H1 (cell line): ENCODE data around the gene CLCN3. TPM values are rescaled to one million over a fixed set of nuclear protein-coding genes. Genes with fewer than 3 reads are reported as not detected.

ENCODE experiments used
- CEBPB ChIP-seq: IDR thresholded peaks from 2 replicates; pipeline ENCODE4 v1.6.1; 2012; ENCODE audit warnings: low read depth, low read length
- CTBP2 ChIP-seq: IDR thresholded peaks from 2 replicates; pipeline ENCODE4 v1.7.0; 2011; ENCODE audit warnings: borderline replicate concordance, mild to moderate bottlenecking, moderate library complexity, mixed read lengths, low read length; ENCODE audit not compliant: insufficient read depth, insufficient read length
- EGR1 ChIP-seq: IDR thresholded peaks from 2 replicates; pipeline ENCODE4 v1.6.1; 2011; ENCODE audit warnings: low read depth, low read length, borderline replicate concordance
- FOSL1 ChIP-seq: IDR thresholded peaks from 2 replicates; pipeline ENCODE4 v1.6.1; 2011; ENCODE audit warnings: mild to moderate bottlenecking, low read depth, low read length, moderate library complexity; ENCODE audit not compliant: insufficient read depth
- GABPA ChIP-seq: IDR thresholded peaks from 2 replicates; pipeline ENCODE4 v1.6.1; 2011; ENCODE audit warnings: mild to moderate bottlenecking, low read length, moderate library complexity, borderline replicate concordance; ENCODE audit not compliant: insufficient read depth
- HDAC2 ChIP-seq, 2 experiments: fragments of 300-600 bp in 1 of 2; sonication (generic) in 1 of 2; IDR thresholded peaks; 2 replicates each; pipeline ENCODE4 v1.6.1; 2011 to 2012; ENCODE audit warnings: low read depth in 2 of 2, low read length in 2 of 2, mild to moderate bottlenecking in 2 of 2, moderate library complexity in 2 of 2, borderline replicate concordance in 1 of 2, inconsistent platforms in 1 of 2
- HDAC6 ChIP-seq: IDR thresholded peaks from one replicate; pipeline ENCODE4 v1.7.1; 2012; ENCODE audit warnings: low read depth, mild to moderate bottlenecking, inconsistent platforms, low read length, moderate library complexity
- JUND ChIP-seq: IDR thresholded peaks from 2 replicates; pipeline ENCODE4 v1.6.1; 2011; ENCODE audit warnings: mild to moderate bottlenecking, improper control_type of control experiment, low read length
- KDM5A ChIP-seq: fragments of 200-600 bp; IDR thresholded peaks from 2 replicates; pipeline ENCODE4 v1.7.1; 2012; ENCODE audit warnings: mild to moderate bottlenecking, low read length, inconsistent platforms, mixed read lengths
- MAFK ChIP-seq: IDR thresholded peaks from 2 replicates; pipeline ENCODE4 v1.6.1; 2012; ENCODE audit warnings: low read depth, mild to moderate bottlenecking, improper control_type of control experiment, low read length
- MAX ChIP-seq: IDR thresholded peaks from 2 replicates; pipeline ENCODE4 v1.6.1; 2012; ENCODE audit warnings: inconsistent platforms
- NRF1 ChIP-seq: IDR thresholded peaks from 2 replicates; pipeline ENCODE4 v1.6.1; 2011; ENCODE audit warnings: mild to moderate bottlenecking, low read depth, low read length, improper control_type of control experiment
- PHF8 ChIP-seq: fragments of 200-600 bp; sonication (generic); conservative IDR thresholded peaks from 2 replicates; pipeline ENCODE4 v1.7.1; 2012; ENCODE audit warnings: low read depth, mild to moderate bottlenecking, inconsistent platforms, low read length, moderate library complexity
- POLR2A ChIP-seq, 2 experiments: IDR thresholded peaks; 1 replicate in 1 of 2; 2 replicates in 1 of 2; pipeline ENCODE4 v1.6.1; 2011; ENCODE audit warnings: low read depth in 2 of 2, low read length in 2 of 2, mild to moderate bottlenecking in 2 of 2; ENCODE audit errors: control extremely low read depth in 1 of 2
- RXRA ChIP-seq: IDR thresholded peaks from 2 replicates; pipeline ENCODE4 v1.6.1; 2011; ENCODE audit warnings: low read depth, mild to moderate bottlenecking, low read length, moderate library complexity; ENCODE audit not compliant: insufficient read depth
- SIRT6 ChIP-seq: IDR thresholded peaks from one replicate; pipeline ENCODE4 v1.7.1; 2012; ENCODE audit warnings: low read length, inconsistent platforms
- SP2 ChIP-seq: IDR thresholded peaks from 2 replicates; pipeline ENCODE4 v1.6.1; 2012; ENCODE audit warnings: mild to moderate bottlenecking, low read length, inconsistent platforms
- TAF7 ChIP-seq: optimal IDR thresholded peaks from 2 replicates; pipeline ENCODE3; 2011; ENCODE audit warnings: low read depth, mild to moderate bottlenecking, inconsistent platforms, low read length, moderate library complexity, borderline replicate concordance
- polyA plus RNA-seq, 7 experiments: library from polyadenylated mRNA; depleted of rRNA in 3 of 7; stranded (reverse) in 5 of 7; unstranded in 2 of 7; fragments of >200 nt in 5 of 7; fragments of 200-250 nt in 2 of 7; gene quantifications; 1 replicate in 5 of 7; 2 replicates in 1 of 7; 4 replicates in 1 of 7; pipeline versions ENCODE4 v1.2.1 to v1.2.3, GENCODE V29; 2011 to 2013; ENCODE audit warnings: missing spikeins in 2 of 7, mixed read lengths in 2 of 7
- total RNA-seq: library from RNA; stranded (reverse); fragmentation: NEBNext Ultra II Directional; extraction: Animal tissue kit (Norgen Biotek cat#: 25700); gene quantifications from 2 replicates; pipeline ENCODE4 v1.2.1, GENCODE V29; 2021
- TF ChIP-seq, protein P1 (sequence below), 3 experiments: IDR thresholded peaks; 1 replicate in 2 of 3; 2 replicates in 1 of 3; pipeline versions ENCODE4 v1.5.1 to v1.6.1; 2011; ENCODE audit warnings: low read length in 3 of 3, mild to moderate bottlenecking in 3 of 3, inconsistent platforms in 2 of 3, low read depth in 1 of 3, moderate library complexity in 1 of 3; ENCODE audit not compliant: insufficient read depth in 1 of 3; ENCODE audit errors: control extremely low read depth in 1 of 3
- TF ChIP-seq, protein P2 (sequence below): IDR thresholded peaks from 2 replicates; pipeline ENCODE4 v1.6.1; 2011; ENCODE audit warnings: low read length, improper control_type of control experiment

The CLCN3 gene
- total and polyA plus RNA-seq, 2 of the 8 experiments (the other 6 are each of a cell fraction or from before 2014, with no cell fraction given): 8.8 to 32.8 TPM

DNA sequence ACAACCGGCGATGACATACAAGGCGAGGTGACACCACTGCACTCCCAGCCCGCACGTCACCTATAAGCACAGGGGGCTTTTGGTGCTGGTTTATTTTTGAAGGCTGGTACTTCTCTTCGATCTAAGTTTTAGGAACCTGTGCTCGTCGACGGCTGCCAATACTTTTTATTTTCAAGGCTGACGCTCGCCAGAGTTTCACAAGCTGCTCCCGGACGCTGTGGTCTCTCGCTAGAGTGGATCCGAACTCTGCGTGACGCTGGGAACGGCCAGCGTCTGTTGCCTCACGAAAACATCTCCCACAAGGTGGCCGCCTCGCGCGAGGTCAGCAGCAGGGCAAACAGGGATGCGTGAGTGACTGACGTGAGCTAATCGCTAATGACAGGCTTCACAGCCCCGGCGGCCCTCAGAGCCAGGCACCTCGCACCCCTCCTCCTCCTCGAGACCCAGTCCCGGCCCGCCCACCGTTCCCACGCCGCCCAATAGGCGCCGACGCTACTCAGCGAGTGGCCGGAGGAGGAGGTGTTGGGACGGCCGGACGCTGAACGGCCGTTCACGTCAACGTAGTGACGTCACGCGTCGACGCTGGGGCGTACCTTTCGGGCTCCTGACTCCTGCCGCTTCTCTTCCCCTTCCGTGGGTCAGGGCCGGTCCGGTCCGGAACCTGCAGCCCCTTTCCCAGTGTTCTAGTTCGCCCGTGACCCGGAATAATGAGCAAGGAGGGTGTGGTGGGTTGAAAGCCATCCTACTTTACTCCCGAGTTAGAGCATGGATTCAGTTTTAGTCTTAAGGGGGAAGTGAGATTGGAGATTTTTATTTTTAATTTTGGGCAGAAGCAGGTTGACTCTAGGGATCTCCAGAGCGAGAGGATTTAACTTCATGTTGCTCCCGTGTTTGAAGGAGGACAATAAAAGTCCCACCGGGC lies at the start of gene CLCN3 (continued):
- TF ChIP-seq, protein P1, sequence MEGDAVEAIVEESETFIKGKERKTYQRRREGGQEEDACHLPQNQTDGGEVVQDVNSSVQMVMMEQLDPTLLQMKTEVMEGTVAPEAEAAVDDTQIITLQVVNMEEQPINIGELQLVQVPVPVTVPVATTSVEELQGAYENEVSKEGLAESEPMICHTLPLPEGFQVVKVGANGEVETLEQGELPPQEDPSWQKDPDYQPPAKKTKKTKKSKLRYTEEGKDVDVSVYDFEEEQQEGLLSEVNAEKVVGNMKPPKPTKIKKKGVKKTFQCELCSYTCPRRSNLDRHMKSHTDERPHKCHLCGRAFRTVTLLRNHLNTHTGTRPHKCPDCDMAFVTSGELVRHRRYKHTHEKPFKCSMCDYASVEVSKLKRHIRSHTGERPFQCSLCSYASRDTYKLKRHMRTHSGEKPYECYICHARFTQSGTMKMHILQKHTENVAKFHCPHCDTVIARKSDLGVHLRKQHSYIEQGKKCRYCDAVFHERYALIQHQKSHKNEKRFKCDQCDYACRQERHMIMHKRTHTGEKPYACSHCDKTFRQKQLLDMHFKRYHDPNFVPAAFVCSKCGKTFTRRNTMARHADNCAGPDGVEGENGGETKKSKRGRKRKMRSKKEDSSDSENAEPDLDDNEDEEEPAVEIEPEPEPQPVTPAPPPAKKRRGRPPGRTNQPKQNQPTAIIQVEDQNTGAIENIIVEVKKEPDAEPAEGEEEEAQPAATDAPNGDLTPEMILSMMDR (IDR thresholded peaks at IDR 0.05; ENCODE audit: control extremely low read depth in 1 of 3, insufficient read depth in 1 of 3, low read depth in 1 of 3, low read length in 3 of 3): no peak; a peak in 1 of 4 replicates
- TF ChIP-seq TAF7: peak; percentile 69
- no peak; the same call in 1 of the 2 replicates for TF ChIP-seq EGR1
- no peak for TF ChIP-seq SP2
- TF ChIP-seq PHF8: peak; percentile 84
- no peak for TF ChIP-seq RXRA
- TF ChIP-seq GABPA: no peak
- TF ChIP-seq KDM5A: no peak
- peak; percentile 53 for TF ChIP-seq MAX
- no peak for TF ChIP-seq CEBPB
- TF ChIP-seq HDAC6: no peak
- no peak; a peak in 1 of 4 replicates for TF ChIP-seq HDAC2 (IDR thresholded peaks at IDR 0.05; ENCODE audit: borderline replicate concordance in 1 of 2, low read depth in 2 of 2, low read length in 2 of 2)
- TF ChIP-seq FOSL1: no peak
- TF ChIP-seq SIRT6: no peak
- peak; percentile 75 for TF ChIP-seq JUND
- peak; percentile 71 to 86; a peak in 2 of 3 replicates for TF ChIP-seq POLR2A (IDR thresholded peaks at IDR 0.05; ENCODE audit: control extremely low read depth in 1 of 2, low read depth in 2 of 2, low read length in 2 of 2)
- peak; percentile 88 for TF ChIP-seq CTBP2
- TF ChIP-seq, protein P2, sequence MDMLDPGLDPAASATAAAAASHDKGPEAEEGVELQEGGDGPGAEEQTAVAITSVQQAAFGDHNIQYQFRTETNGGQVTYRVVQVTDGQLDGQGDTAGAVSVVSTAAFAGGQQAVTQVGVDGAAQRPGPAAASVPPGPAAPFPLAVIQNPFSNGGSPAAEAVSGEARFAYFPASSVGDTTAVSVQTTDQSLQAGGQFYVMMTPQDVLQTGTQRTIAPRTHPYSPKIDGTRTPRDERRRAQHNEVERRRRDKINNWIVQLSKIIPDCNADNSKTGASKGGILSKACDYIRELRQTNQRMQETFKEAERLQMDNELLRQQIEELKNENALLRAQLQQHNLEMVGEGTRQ: no peak
- no peak for TF ChIP-seq MAFK
- TF ChIP-seq NRF1: no peak
